HG03558 (cell line): ENCODE results near the gene P2RX5.
A peak's percentile ranks its signal among the peaks of the same experiment; 100 is the strongest.

Source experiments
- ATAC-seq: cut with Tn5 transposase; IDR thresholded peaks from one replicate; pipeline ENCODE4 v1.9.1; 2021; ENCODE audit warnings: moderate number of reproducible peaks; ENCODE audit not compliant: unreplicated experiment; ENCODE audit errors: extremely low read depth

Gene P2RX5

GRCh38 chr17:3658784-3659449 lies 37.0 kb downstream of the P2RX5 start:
- no peak for ATAC-seq

- no peak for ATAC-seq
Measured at GRCh38 chr17:3657874-3658783, 37.8 kb downstream of the P2RX5 start.

GRCh38 chr17:3657588-3657869 lies 38.4 kb downstream of the P2RX5 start:
- ATAC-seq = no peak

- ATAC-seq = no peak
Measured at GRCh38 chr17:3656755-3657587, 39.0 kb downstream of the P2RX5 start.

GRCh38 chr17:3656353-3656752 lies 39.6 kb downstream of the P2RX5 start:
- no peak for ATAC-seq

GRCh38 chr17:3655766-3656165 lies 40.2 kb downstream of the P2RX5 start:
- no peak for ATAC-seq

- ATAC-seq = no peak
Measured at GRCh38 chr17:3647769-3648555, 48.0 kb downstream of the P2RX5 start.

GRCh38 chr17:3647251-3647650 lies 48.7 kb downstream of the P2RX5 start:
- no peak for ATAC-seq

GRCh38 chr17:3645310-3645709 lies 50.6 kb downstream of the P2RX5 start:
- no peak for ATAC-seq

- ATAC-seq = no peak
Measured at GRCh38 chr17:3643889-3644349, 52.0 kb downstream of the P2RX5 start.

GRCh38 chr17:3641717-3642486 lies 54.1 kb downstream of the P2RX5 start:
- no peak for ATAC-seq

GRCh38 chr17:3641014-3641413 lies 54.9 kb downstream of the P2RX5 start:
- no peak for ATAC-seq

- ATAC-seq = no peak
Measured at GRCh38 chr17:3639981-3640596, 55.9 kb downstream of the P2RX5 start.

- ATAC-seq = peak; percentile 1
Measured at GRCh38 chr17:3636908-3637373, 59.0 kb downstream of the P2RX5 start.

GRCh38 chr17:3636154-3636907 lies 59.6 kb downstream of the P2RX5 start, which contains the start of the genes CTNS and SHPK:
CTNS (plus strand) TSS chr17:3636760; CDS start chr17:3640207, 3,447 bp downstream.
SHPK (minus strand) TSS chr17:3636250; CDS start chr17:3636219, 31 bp downstream.
- peak; percentile 74 for ATAC-seq

- ATAC-seq = no peak
Measured at GRCh38 chr17:3635474-3636153, 60.3 kb downstream of the P2RX5 start.

- ATAC-seq = no peak
Measured at GRCh38 chr17:3632287-3632686, 63.7 kb downstream of the P2RX5 start.
